ENCODE data around the gene TNFRSF6B.

- no peak for TF ChIP-seq POLR2AphosphoS5 (IDR thresholded peaks at IDR 0.05; ENCODE audit: low read depth, low read length)
- TF ChIP-seq, protein P1, sequence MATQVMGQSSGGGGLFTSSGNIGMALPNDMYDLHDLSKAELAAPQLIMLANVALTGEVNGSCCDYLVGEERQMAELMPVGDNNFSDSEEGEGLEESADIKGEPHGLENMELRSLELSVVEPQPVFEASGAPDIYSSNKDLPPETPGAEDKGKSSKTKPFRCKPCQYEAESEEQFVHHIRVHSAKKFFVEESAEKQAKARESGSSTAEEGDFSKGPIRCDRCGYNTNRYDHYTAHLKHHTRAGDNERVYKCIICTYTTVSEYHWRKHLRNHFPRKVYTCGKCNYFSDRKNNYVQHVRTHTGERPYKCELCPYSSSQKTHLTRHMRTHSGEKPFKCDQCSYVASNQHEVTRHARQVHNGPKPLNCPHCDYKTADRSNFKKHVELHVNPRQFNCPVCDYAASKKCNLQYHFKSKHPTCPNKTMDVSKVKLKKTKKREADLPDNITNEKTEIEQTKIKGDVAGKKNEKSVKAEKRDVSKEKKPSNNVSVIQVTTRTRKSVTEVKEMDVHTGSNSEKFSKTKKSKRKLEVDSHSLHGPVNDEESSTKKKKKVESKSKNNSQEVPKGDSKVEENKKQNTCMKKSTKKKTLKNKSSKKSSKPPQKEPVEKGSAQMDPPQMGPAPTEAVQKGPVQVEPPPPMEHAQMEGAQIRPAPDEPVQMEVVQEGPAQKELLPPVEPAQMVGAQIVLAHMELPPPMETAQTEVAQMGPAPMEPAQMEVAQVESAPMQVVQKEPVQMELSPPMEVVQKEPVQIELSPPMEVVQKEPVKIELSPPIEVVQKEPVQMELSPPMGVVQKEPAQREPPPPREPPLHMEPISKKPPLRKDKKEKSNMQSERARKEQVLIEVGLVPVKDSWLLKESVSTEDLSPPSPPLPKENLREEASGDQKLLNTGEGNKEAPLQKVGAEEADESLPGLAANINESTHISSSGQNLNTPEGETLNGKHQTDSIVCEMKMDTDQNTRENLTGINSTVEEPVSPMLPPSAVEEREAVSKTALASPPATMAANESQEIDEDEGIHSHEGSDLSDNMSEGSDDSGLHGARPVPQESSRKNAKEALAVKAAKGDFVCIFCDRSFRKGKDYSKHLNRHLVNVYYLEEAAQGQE (IDR thresholded peaks at IDR 0.05; ENCODE audit: insufficient read depth in 1 of 2, low read depth in 2 of 2, low read length in 2 of 2), result no peak
Observed at GRCh38 chr20:63695424-63696305, 787 bp upstream of the TNFRSF6B start.

Measured in PFSK-1 (cell line).